Measurements from ENCODE around the gene POLL.

GRCh38 chr10:101575580-101576210, 12.4 kb downstream of the POLL start:
- no peak for TF ChIP-seq CTCF (IDR thresholded peaks at IDR 0.05; ENCODE audit: poor library complexity)
- TF ChIP-seq EZH2 (IDR thresholded peaks at IDR 0.05; ENCODE audit: borderline replicate concordance): no peak
- no peak for TF ChIP-seq EZH2phosphoT487 (IDR thresholded peaks at IDR 0.05; ENCODE audit: low read depth, severe bottlenecking, unreplicated experiment)

Measured in hepatocyte (in vitro differentiated cells).